Raji (cell line): ENCODE data around the gene ODAD4.

Source experiments
- POLR2A ChIP-seq: IDR thresholded peaks from 2 replicates; pipeline ENCODE4 v1.6.1; 2011; ENCODE audit warnings: low read depth, low read length, control low read depth; ENCODE audit not compliant: insufficient read depth

ODAD4 gene

DNA sequence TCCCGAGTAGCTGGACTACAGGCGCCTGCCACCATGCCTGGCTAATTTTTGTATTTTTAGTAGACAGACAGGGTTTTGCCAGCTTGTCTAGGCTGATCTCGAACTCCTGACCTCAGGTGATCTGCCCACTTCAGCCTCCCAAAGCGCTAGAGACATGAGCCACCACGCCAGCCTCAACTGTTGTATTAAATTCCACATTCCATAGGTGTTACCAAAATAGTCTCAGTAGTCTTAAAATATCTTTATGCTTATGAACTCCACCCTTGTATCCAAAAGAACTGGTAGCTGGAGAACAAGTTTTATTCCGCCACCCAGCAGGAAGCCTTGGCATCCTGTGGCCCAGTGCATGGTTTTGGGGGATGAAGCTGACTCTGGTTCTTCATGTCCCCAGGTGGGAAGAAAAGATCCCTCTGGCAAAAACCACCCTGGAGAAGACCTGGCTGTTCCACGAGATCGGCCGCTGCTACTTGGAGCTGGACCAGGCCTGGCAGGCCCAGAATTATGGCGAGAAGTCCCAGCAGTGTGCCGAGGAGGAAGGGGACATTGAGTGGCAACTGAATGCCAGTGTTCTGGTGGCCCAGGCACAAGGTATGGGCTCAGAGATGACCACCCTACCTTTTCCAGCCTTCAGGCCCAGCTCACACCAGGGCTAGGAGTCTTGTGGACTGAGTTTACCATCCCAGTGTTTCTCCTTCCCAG lies 18.5 kb downstream of the ODAD4 start:
- no peak for TF ChIP-seq POLR2A

DNA sequence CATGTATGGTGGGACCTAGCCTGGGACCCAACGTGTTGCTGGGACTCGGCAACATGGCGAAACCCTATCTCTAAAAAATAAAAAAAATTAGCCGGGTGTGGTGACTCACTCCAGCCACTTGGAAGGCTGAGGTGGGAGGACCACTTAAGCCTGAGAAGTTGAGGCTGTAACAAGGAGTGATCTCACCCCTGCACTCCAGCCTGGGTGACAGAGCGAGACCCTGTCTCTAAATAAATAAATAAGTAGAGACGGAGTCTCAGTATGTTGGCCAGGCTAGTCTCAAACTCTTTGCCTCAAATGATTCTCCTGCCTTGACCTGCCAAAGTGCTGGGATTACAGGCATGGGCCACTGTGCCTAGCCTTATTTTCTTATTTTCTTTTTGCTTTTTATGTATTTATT lies 26.1 kb downstream of the ODAD4 start:
- no peak for TF ChIP-seq POLR2A

DNA sequence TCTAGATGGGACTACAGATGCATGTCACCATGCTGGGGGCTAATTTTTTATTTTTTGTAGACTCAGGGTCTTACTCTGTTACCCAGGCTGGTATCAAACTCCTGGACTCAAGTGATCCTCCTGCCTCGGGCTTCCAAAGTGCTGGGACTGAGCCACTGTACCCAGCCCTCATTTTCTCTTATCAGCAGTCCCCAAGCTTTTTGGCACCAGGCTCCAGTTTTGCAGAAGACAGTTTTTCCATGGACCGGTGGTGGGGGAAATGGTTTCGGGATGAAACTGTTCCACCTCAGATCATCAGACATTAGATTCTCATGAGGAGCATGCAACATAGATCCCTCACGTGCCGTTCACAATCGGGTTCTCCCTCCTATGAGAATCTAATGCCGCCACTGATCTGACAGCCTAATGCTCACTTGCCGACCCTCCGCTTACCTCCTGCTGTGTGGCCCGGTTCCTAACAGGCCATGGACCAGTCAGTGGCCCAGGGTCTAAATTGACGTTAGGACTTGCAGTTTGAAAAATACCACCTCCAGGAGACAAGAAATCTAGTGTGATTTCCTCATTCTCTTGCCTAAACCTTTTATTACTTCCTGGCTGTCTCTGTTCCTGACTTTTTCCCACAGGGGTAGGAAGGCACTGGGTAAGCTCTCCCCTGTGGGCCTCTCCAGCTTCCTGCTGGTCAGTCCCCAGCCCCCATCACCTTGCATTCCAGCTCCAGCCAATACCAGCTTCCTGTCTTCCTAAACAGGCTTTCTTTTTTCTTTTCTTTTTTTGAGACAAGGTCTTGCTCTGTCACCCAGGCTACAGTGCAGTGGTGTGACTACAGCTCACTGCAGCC lies 26.8 kb downstream of the ODAD4 start:
- no peak for TF ChIP-seq POLR2A

DNA sequence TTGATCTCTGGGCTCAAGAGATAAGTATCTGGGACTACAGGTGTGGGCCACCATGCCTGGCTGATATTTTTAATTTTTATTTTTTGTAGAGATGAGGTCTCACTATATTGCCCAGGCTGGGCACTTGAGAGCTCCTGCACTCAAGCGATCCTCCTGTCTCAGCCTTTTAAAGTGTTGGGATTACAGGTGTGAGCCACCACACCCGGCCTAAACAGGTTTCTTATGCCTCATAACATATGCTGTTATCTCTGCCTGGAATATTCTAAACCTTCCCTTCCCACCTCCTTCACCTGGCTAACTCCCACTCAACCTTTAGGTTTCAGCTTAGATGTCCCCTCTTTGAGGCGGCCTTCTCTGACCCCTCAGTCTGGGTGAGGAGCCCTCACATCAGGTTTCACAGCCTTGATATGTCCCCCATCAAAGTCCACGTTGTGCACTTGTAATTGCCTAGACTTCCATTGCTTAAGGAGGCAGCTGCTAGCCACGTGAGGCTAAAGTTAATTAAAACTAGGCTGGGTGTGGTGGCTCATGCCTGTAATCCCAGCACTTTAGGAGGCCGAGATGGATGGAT lies 27.5 kb downstream of the ODAD4 start:
- TF ChIP-seq POLR2A, result no peak

DNA sequence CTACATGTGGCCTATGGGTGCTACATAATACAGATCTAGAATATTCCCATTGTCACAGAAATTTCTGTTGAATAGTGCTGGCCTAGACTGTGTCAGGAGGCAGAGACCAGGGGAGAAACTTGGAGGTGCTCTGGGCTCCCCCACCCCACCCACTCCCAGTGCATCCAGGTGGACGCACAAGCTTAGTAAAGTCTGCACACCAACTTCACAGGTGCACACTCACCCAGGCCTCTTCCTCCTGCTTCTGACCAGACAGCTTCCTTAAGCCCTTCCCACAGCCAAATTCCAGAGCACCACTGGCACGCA lies 28.6 kb downstream of the ODAD4 start:
- TF ChIP-seq POLR2A, result no peak

DNA sequence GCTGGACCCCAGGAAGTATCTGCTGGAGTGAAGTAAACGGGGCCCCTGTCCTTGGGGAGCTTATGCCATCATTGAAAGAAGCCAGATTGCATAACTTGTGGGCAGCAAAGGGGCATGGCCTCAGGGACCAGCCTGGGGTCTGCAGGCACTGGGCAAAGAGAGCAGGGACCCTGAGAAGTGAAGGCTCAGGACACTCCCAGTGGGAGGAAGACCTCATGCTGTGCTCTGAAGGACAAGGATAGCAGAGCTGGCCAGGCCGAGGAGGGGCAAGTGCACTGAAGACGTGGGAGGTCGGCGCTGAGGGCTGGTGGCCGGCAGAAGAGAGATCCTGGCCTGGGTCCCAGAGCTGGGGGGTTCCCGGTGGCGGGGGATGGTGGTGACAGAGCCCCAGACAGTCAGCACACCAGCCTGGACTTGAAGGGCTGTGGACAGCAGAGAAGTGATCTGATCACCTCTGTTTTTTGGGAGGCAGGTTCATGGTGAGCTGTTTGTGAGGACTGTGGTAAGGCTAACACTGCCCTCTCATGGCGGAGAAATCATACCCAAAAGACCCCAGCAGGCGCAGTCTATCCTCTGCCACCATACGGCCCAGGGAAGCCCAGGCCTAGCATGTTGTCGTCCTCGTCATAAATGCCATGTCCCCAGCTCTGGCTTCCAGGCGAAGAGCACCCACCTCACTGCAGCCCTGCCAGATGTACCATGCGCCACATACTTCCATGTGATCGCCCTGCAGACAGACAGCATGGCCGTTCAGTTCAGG lies 29.1 kb downstream of the ODAD4 start:
- TF ChIP-seq POLR2A, result no peak

DNA sequence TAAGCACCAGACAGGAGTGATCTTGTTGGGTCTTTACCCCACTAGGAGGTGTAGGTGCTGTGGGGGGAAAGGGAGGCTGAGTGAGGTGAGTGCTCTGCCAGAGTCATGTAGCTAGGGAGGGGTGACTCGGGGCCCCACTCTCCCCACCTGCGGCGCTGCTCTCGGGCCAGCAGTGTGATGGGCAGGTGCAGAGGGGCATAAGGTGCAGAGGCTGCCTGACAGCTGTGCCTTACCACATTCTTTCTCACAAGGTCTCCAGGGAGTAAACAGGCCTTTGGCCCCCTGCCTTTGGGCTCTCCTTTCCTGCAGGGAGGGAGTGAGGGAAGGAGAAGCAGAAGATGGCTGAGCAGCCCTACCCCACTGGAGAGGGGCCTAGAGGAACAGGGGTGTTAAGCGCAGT lies 31.7 kb downstream of the ODAD4 start:
- TF ChIP-seq POLR2A, result no peak

DNA sequence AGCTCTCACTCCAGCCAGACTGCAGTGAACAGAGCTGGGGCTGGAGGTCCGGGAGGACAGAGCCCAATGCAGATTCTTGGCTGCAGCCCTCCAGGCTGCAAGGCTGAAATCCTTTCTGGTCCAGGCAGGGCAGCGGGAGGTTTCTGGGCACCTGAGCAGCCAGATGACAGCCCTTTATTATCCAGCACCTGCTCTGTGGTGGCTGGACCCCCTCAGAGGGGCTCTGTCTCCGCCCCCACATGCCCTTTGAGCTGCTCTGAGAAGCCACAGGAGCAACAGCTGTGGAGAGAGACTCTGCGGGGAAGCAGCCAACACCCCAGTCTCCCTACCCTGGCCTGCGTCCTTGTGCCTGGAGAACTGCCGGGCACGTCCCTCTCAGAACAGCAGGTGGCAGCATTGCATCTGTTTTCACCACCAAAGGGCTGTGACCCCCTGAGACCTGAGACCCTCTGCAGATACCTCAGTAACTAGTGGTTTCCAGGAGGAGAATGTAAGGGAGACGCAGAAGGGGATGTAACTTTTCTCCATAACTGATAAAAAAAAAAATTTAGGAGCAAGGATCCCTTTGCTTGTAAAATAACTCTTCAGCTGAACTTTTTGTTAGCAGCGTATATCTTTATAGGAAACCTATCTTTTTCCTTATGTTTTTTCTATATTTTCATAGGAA lies 32.5 kb downstream of the ODAD4 start:
- no peak for TF ChIP-seq POLR2A

DNA sequence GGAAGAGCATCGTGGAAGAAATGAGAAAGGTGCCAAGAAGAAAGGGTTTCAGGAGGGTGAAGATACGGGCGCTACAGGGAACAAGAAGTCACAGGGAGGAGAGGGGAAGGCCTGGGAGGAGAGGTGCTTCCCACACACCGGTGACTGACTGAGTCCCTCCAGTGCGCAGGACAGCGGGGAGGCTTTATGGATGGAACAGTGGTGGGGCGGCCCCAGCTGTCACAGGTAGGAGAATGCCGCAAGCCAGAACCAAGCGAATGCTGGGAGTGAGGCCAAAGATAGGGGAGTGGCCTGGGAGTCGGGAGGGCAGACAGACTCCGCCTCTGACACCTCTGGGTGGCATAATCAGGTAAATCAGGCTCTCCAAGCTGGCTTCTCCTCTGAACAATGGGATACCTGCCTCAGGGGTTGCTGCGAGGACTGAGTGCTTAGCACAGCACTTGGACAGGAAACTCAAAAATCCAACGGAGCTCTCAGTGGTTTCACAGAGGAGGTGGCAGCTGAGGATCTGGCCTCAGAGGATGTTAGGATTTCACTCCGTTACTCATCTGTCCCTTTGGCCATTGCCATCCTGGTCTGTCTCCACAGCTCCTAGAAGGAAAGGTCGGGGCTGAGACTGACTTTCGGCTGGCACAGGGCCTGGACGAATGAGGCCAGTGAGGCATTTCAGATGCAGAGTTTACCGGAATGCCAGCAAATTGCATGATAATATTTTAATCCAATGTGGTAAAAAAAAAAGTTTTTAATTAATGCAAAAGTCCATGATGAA lies 35.5 kb downstream of the ODAD4 start:
- peak; percentile 8 for TF ChIP-seq POLR2A

DNA sequence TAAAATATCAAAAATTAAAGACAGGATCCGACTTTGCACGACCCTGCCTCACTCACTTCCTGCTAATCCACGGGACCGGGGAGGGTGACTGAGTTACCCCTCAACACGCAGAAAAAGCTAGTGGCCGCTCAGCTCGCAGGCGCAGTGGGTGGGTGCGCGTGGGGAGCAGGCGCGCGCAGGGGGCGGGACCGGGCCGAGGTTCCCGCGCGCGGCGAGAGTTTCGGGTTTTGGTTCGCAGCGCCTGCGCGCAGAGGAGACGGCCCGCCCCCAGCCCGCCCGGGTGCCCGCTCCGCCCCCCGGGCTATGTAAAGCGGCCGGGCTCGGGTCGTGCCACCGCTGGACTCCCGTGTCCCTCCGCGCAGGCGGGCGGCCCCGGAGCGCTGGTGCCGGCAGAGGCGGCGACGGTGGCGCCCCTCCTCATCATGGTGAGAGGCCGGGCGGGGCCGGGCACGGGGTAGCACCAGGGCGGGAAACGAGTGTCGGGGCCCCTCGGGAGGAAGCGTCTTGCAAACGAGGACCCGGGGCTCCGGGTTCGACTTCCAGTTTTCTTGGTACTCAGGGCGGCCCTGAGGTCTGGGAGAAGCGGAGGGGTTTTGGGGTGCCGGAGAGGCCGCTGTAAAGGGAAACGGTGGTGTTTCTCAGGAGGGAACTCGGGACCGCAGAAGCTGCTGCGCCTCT lies 36.2 kb downstream of the ODAD4 start, which contains the start of gene CNP:
CNP (plus strand) TSS at position 333 of the 678 bp plus-strand sequence; CDS start at position 423, 90 bp downstream.
- TF ChIP-seq POLR2A, result peak; percentile 77

DNA sequence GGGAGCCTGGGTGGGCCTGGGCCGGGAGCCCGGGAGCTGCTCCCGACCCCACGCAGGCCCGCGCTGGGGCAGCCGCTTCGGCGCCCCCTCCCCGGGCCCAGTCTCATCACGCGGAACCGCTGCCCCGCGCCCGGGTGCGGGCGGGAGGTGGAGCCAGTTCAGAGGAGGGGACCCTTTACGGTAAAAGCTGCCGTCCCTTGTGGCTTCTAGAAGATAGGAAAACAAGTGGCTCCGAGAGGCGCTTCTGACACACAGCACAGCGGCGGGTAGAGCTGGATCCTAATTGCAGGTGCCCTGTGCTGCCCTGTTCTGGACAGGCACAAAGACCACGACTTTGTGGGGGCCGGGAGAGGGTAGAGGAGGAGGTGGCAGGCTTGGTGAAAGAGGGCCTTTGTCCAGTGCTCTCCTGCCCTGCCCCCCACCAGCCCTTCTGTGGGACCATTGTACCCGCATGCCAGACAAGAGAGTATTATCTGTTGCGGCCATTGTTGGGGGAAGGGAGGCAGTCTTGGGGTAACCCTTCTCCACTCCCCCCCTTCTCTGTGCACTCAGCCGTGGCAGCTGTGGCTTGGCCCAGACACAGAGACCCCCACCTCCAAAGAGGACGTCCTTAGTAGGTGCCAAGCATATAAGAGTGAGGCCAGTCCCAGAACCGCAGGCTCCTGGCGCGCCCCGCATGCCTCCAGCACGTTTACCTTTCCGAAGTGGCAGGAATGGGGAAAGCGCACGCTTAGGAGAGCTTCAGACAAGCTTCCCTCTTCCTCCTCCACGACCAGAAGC lies 36.9 kb downstream of the ODAD4 start:
- 0 out of 2 replicates have a peak, but pooled peaks have one; percentile 8 for TF ChIP-seq POLR2A

DNA sequence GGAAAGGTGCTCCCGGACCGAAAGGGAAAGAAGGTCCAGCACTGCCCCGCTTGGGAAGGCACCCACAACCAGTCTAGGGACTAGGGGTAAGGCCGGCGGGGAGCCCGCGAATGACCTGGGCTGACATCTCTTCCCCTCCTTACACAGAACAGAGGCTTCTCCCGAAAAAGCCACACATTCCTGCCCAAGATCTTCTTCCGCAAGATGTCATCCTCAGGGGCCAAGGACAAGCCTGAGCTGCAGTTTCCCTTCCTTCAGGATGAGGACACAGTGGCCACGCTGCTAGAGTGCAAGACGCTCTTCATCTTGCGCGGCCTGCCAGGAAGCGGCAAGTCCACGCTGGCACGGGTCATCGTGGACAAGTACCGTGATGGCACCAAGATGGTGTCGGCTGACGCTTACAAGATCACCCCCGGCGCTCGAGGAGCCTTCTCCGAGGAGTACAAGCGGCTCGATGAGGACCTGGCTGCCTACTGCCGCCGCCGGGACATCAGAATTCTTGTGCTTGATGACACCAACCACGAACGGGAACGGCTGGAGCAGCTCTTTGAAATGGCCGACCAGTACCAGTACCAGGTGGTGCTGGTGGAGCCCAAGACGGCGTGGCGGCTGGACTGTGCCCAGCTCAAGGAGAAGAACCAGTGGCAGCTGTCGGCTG lies 37.6 kb downstream of the ODAD4 start:
- no peak for TF ChIP-seq POLR2A

DNA sequence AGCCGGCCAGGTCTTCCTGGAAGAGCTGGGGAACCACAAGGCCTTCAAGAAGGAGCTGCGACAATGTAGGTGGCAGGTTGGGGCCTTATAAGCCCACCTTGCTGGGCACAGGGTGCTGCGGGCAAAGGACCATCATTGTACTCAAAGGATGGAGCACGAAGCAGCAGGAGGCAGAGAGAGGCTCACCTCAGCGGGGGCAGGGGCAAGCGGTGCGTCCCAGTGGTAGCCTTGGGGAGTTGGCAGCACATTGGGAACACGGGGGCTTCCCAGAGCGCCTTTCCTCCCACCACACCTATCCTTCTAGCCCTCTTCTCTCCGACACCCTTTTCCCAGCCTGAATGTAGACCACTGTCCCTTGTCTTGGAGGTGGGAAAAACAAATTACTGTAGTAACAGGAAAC lies 38.3 kb downstream of the ODAD4 start:
- TF ChIP-seq POLR2A, result no peak

DNA sequence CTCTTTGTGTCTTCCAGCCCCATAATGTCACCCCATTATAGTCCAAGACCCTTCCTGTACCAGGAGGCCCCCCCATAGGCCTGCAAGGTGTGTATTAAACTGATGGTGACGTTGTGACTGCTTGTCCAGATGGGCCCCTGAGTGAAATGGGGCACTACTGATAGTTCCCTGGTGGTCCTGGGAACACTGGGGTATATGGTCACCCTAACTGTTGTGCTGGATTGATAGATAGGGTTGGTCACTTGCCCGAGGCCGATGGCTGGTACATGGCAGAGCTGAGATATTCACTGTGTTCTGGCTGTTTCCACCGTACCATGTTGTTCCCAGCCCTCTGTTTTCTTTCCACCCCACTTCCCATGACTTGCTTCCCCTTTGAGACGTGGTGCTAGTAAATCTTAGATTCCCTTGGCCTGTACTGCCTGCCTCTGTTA lies 40.5 kb downstream of the ODAD4 start:
- no peak for TF ChIP-seq POLR2A
